DMS 273 treated with DMSO at 0.1 percent for 48 hours (cell line): ENCODE data around the gene FNDC3B.
"Not testable (repeated sequence)": the region's sequence is repeated elsewhere in the genome, so short reads cannot be mapped to it uniquely, and the experiment has no call there.

ENCODE experiments used
- DNase-seq: peaks from one replicate; lab custom pipeline; 2025; lab: John Stamatoyannopoulos, UW

The FNDC3B gene

DNA sequence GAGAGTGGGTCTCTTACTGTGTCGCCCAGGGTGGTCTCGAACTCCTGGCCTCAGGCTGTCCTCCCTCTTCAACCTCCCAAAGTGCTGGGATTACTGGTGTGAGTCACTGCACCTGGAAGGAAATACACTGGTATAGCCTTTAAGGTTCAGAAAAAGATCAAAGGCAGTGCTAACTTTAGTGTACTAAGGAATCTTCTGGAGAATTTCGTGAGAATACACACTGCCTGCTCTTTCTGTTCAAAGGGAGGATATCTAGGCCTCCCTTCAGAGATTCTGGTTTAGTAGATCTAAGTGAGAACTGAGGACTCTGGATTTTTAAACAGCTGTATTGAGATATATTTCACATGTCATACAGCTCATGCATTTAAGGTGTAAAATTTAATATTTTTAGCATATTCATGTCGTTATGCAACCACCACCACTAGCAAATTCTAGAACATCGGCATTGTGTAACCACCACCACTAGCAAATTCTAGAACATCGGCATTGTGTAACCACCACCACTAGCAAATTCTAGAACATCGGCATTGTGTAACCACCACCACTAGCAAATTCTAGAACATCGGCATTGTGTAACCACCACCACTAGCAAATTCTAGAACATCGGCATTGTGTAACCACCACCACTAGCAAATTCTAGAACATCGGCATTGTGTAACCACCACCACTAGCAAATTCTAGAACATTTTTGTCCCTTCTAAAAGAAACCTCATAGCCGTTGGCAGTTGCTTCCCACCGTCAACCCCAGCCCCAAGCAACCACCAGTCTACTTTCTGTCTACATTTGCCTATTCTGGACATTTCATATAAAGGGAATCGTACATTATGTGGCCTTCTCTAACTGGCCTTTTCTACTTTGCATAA lies 54.4 kb downstream of the FNDC3B start:
- not testable (repeated sequence) for DNase-seq

- no peak for DNase-seq
Observed at GRCh38 chr3:172094621-172095557, 55.5 kb downstream of the FNDC3B start.

DNA sequence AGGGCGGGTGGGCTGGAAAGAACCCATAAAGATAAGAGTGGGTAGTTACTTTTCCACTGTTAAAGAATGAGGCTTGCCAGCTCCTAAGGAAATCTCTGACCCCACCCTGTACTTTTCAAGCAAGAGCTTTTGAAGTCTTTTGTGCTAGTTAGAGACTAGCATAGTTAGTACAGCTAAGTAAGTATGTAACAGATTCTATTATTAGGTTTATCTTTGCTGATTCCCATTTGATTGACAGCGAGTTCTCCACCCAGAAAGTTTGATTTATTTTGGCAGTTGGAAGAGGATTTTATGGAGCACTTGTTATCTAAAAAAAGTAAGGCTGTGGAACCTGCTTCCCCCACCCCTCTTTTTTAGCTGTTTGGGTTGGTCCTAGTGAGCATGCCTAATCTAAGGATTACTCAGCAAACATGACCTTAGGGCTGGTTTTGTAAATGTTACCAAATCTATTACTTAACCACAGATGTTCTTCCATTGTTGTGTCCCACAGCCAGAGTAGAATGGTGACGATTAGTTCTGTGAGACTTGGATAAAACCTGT lies 57.6 kb downstream of the FNDC3B start:
- no peak for DNase-seq

DNA sequence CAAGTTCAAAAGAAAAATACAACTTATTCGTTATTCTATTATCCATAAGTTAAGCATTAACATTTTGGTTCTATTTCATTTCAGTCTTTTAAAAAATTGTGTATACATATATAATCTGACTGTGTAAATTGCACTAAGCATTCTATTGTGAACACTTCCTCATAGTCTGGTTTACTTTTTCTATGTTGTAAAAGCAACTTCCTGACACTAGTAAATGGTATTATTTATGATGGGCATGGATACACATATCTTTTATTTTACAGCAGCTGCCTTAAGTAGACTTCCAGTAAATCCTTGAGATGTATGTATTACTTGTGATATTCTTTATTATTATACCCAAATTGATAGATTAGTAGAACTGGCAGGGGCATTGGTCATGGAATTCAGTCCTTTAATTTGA lies 58.2 kb downstream of the FNDC3B start:
- DNase-seq = no peak

DNA sequence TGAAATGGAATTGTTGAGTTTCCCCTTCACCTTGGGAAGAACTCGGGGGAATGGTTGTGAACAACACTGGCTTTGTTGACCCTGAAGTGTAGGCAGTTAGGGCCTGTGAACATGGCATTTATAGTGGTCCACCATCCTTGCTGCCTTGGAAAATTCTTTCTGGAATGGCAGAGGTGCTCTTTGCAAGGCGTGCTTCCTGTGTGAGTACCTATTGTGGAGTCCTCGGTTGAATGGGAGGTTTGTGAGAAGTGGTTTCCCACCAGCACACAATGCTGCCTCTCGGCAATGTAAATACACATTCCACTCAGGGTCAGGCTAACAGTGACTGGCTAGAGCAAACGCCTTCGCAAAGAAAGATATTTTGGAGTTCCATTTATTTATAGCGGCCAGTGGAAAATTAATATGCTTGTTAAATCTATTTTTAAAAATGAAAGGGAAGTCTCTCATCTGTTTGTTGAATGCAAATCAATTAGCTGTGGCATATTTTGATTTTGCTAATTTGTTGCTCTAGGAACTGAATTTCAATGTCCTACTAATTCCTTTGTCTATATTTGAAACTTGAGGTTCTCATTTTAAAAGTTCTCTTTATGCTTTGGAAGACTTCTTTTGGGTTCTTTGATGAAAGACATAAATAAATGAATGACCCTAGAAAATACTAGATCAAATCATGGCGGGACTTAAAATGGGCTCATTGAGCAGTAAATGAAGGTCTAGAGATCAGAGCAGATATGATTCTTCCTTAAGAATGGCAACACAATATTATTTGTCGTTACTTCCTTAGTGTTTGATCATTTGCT lies 59.5 kb downstream of the FNDC3B start:
- no peak for DNase-seq

- no peak for DNase-seq
Observed at GRCh38 chr3:172099495-172099808, 60.1 kb downstream of the FNDC3B start.

DNA sequence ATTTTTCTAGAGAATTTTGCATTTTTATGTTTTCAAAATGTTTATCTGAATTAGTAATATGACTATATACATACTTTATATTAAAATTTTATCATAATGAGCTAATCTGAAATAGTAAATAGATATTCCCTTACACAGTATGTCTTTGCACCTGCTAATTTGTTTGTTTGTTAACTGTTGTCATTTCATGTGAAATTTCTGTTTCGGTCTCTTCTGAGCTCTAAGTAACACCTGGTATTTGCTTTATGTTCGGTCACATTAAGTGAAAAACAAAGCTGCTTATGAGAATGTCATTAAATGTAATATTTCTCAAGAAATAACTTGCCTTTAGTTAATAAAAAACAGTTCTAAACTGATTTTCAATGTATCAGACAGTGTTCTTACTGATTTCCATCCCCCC lies 61.1 kb downstream of the FNDC3B start:
- no peak for DNase-seq

DNA sequence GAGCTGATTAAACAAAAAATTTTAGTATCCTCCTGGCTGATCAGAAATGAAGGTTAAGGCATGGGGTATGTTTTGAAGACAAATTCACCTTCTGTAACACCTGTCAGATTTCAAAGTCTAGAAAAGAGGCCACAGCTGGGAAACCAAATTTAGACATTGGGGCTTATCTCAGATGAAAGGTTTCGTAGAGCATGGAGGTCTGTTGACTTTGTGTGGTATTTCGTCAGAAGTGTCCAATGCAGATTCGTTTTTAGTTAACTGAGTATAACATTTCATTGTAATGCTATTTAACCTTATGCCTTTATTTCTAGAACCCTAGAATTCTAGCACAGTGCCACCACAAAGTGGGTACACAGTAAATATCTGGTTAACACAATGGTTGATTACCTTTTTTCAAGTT lies 61.7 kb downstream of the FNDC3B start:
- no peak for DNase-seq

- no peak for DNase-seq
Observed at GRCh38 chr3:172102123-172102882, 62.9 kb downstream of the FNDC3B start.

- DNase-seq = no peak
Observed at GRCh38 chr3:172102883-172103310, 63.5 kb downstream of the FNDC3B start.

DNA sequence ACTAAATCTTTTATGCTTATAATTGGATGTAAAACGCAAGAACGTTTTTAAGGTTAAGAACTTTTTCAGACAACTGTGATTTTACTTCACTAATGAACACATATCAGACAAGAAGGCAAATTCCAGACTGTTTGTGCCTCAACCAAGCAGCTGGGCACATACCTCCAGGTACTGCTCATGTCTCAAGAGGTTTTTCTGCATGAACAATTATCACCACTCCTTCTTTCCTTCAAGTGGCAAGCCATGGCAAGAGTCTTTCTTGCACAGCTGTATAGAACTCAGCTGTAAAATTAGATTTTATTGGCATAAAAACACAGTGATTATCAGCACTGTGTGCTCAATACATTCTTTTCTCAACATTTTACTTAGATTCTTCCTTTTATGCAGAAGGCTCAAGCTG lies 64.3 kb downstream of the FNDC3B start:
- DNase-seq = no peak

GRCh38 chr3:172104471-172105072 lies 65.2 kb downstream of the FNDC3B start:
- no peak for DNase-seq

DNA sequence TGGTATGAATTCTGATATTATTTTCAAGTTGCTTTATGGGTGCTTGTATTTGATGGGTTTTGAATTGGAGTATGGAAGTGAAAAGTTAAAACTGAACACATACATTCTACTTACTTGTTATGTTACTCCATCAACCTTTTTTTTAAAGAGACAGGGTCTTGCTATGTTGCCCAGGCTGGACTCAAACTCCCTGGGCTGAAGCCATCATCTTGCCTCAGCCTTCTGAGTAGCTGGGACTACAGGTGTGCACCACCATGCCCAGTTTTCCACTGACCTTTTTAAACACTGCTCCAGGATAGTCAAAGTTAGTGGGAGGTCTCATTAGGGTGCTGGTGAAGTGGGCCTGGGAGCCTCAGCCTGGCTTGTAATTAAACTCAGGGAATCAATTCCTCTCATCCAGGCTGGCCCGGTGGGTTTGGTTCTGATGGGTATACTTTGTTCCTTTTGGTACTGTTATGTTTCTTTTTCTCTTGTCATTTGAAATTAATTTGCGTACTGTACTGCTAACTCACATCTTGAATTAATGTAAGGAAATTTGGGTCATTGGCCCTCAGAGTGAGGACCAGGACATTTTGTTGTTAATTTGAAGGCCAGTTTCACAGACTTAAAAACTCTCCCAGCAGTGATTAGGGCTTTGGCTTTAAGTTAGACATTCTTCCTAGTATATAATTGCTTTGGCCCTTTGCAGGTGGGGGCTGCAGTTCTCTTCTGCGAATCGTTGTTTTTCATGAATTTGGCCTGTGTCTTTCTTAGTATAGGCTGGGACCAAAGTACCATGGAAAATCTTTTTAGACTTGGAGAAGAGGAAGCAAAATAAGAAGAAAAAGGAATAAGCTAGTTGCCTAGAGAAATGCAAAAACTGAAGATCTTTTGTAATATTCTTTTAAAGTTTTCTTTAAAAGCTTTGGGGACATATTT lies 66.9 kb downstream of the FNDC3B start:
- DNase-seq = no peak

- no peak for DNase-seq
Observed at GRCh38 chr3:172106989-172107388, 67.6 kb downstream of the FNDC3B start.

GRCh38 chr3:172107403-172107802 lies 68.0 kb downstream of the FNDC3B start:
- DNase-seq = no peak

- no peak for DNase-seq
Observed at GRCh38 chr3:172110127-172110779, 70.9 kb downstream of the FNDC3B start.

- DNase-seq = no peak
Observed at GRCh38 chr3:172111163-172111562, 71.8 kb downstream of the FNDC3B start.

DNA sequence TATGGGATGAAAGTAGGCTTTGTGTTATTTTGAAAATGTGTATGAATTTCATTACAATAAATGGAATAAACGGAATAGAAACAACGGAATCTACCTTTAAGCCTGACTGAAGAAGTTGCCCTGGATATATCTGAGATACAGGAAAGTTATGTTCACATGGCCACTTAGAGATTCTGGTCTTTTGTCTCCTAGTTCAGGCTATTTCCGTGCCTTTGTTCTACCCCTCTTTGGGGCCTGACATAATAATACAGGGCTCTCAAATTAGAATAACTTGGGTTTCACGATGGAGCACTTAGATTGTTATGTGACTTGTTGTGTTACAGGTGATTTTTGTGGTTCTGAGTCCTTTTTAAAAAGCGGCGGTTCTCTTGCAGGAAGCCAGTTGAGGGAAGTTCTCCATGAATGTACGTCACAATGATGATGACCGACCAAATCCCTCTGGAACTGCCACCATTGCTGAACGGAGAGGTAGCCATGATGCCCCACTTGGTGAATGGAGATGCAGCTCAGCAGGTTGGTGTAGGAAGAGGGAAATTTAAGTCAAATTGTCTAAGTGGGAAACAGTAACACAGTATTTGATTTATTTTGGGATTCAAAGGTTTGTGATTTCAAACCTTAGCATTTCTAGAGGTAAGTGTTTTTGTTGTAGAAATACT lies 72.8 kb downstream of the FNDC3B start:
- DNase-seq = no peak

DNA sequence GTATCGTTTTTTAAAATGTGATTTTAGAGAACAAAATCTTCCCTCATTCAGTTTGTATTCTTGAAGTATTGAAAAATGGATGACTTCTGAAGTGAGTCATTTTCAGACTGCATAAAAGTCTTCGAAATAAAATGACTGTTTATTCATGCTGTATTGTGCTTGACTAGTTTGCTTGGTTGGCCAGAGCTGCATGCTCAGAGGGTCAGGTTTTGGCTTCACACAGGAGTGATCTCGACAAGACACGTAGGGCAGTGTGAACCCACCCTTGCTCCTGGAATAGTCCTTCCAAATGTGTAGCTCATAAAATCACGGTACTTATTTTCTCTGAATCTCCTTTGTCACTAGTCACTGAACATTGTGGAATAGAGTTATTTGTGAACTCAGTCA lies 73.3 kb downstream of the FNDC3B start:
- no peak for DNase-seq
